HCT116 (cell line): ENCODE data around the gene SPATS2L. TPM values are rescaled to one million over a fixed set of nuclear protein-coding genes. Genes with fewer than 3 reads are reported as not detected.

Source experiments
- ATAC-seq: fragments of 200-7000 bp; cut with Tn5 transposase; 2 replicates; pipeline ENCODE4 v1.9.1; 2020; ENCODE audit warnings: mild to moderate bottlenecking, moderate library complexity
- BruUV-seq: library from RNA; stranded (reverse); fragments of 400-500 nt; replicated peaks from 2 replicates; lab custom pipeline; 2021; lab: Mats Ljungman, UMichigan
- CTCF ChIA-PET: fragments of 300-600 bp; sonication (Branson Sonifier 250); formaldehyde crosslinking; loops from one replicate; lab custom pipeline; 2021; ENCODE audit warnings: antibody characterized with exemption; lab: Charles Lee
- POLR2A ChIA-PET: fragments of 300-600, 350-600 bp; sonication (Branson Sonifier 250); formaldehyde crosslinking; loops from one replicate; lab custom pipeline; 2021; ENCODE audit warnings: antibody characterized with exemption; lab: Charles Lee
- RAD21 ChIA-PET, 2 experiments: fragments of 300-600 bp; sonication (Branson Sonifier 250); formaldehyde crosslinking; loops; one replicate each; lab custom pipeline; 2023; ENCODE audit warnings: low total read pairs in 2 of 2; ENCODE audit not compliant: uncharacterized antibody in 2 of 2, unreplicated experiment in 2 of 2, low non-redundant PET in 1 of 2; lab: Charles Lee
- DNase-seq: peaks from one replicate; pipeline ENCODE4 v3.0.0-alpha.2; 2010; ENCODE audit warnings: low read depth, low spot score
- H2AFZ ChIP-seq: fragments of 200-600 bp; shearing (Covaris generic), sonication (generic); 2 replicates; pipeline ENCODE4 v1.6.1; 2017; ENCODE audit warnings: low read depth, mixed run types, mixed read lengths, antibody characterized with exemption, low read length; ENCODE audit not compliant: poor library complexity, severe bottlenecking
- H3K27ac ChIP-seq: 2 replicates; pipeline ENCODE4 v1.5.1; 2012; ENCODE audit warnings: low read depth, low read length
- H3K27me3 ChIP-seq: fragments of 200-600 bp; sonication (generic); 2 replicates; pipeline ENCODE4 v1.6.1; 2016; ENCODE audit warnings: mixed run types, low read length, mixed read lengths; ENCODE audit not compliant: insufficient read depth
- H3K36me3 ChIP-seq, 2 experiments: fragments of 200-500 bp in 1 of 2; fragments of 200-600 bp in 1 of 2; sonication (Bioruptor generic) in 1 of 2; sonication (generic) in 1 of 2; 2 replicates each; pipeline versions ENCODE4 v1.5.1 to v1.6.1; 2014 to 2016; ENCODE audit warnings: low read length in 2 of 2, inconsistent platforms in 1 of 2, mixed read lengths in 1 of 2, mixed run types in 1 of 2; ENCODE audit not compliant: insufficient read depth in 2 of 2, control insufficient read depth in 1 of 2
- H3K4me1 ChIP-seq, 2 experiments: fragments of 200-600 bp in 1 of 2; sonication (generic) in 1 of 2; 2 replicates each; pipeline versions ENCODE4 v1.5.1 to v1.6.1; 2012 to 2017; ENCODE audit warnings: low read length in 2 of 2, inconsistent platforms in 1 of 2, mild to moderate bottlenecking in 1 of 2, mixed read lengths in 1 of 2, mixed run types in 1 of 2, moderate library complexity in 1 of 2; ENCODE audit not compliant: insufficient read depth in 2 of 2, control insufficient read depth in 1 of 2
- H3K4me2 ChIP-seq: fragments of 200-600 bp; sonication (generic); 2 replicates; pipeline ENCODE4 v1.6.1; 2017; ENCODE audit warnings: mixed run types, low read length, mixed read lengths
- H3K4me3 ChIP-seq, 2 experiments: fragments of 200-600 bp in 1 of 2; sonication (generic) in 1 of 2; replicated peaks in 1 of 2; 2 replicates each; pipeline ENCODE4 v1.5.1; 2011 to 2016; ENCODE audit warnings: low read length in 2 of 2, control low read depth in 1 of 2, low read depth in 1 of 2, mild to moderate bottlenecking in 1 of 2, mixed read lengths in 1 of 2, mixed run types in 1 of 2
- H3K79me2 ChIP-seq: fragments of 200-600 bp; sonication (generic); 2 replicates; pipeline ENCODE4 v1.6.1; 2017; ENCODE audit warnings: mild to moderate bottlenecking, mixed run types, low read length, moderate library complexity, mixed read lengths; ENCODE audit not compliant: insufficient read depth
- H3K9ac ChIP-seq: fragments of 200-600 bp; sonication (generic); 2 replicates; pipeline ENCODE4 v1.6.1; 2016; ENCODE audit warnings: low read length, mixed read lengths
- H3K9me2 ChIP-seq: fragments of 200-600 bp; sonication (generic), shearing (Covaris generic); 2 replicates; pipeline ENCODE4 v1.6.1; 2017; ENCODE audit warnings: mixed run types, mild to moderate bottlenecking, moderate library complexity; ENCODE audit not compliant: insufficient read depth
- H3K9me3 ChIP-seq, 2 experiments: fragments of 200-500 bp in 1 of 2; fragments of 200-600 bp in 1 of 2; sonication (Bioruptor generic) in 1 of 2; sonication (generic) in 1 of 2; 2 replicates each; pipeline ENCODE4 v1.6.1; 2014 to 2017; ENCODE audit warnings: low read length in 2 of 2, mixed read lengths in 2 of 2, inconsistent platforms in 1 of 2, low read depth in 1 of 2, mild to moderate bottlenecking in 1 of 2, mixed run types in 1 of 2, moderate library complexity in 1 of 2; ENCODE audit not compliant: control insufficient read depth in 1 of 2, insufficient read depth in 1 of 2
- H4K20me1 ChIP-seq: fragments of 200-600 bp; sonication (generic), shearing (Covaris generic); 2 replicates; pipeline ENCODE4 v1.6.1; 2017; ENCODE audit warnings: mixed run types, mild to moderate bottlenecking, moderate library complexity; ENCODE audit not compliant: insufficient read depth
- ATF3 ChIP-seq: IDR thresholded peaks from 2 replicates; pipeline ENCODE4 v1.6.1; 2012
- EZH2phosphoT487 ChIP-seq: fragments of 200-600 bp; IDR thresholded peaks from 2 replicates; pipeline ENCODE4 v1.6.1; 2018; ENCODE audit warnings: antibody characterized with exemption, borderline replicate concordance
- MAX ChIP-seq: IDR thresholded peaks from 2 replicates; pipeline ENCODE4 v1.6.1; 2012
- POLR2AphosphoS5 ChIP-seq: IDR thresholded peaks from 2 replicates; pipeline ENCODE4 v1.6.1; 2011; ENCODE audit warnings: mild to moderate bottlenecking, low read depth, low read length, moderate library complexity
- REST ChIP-seq: IDR thresholded peaks from 2 replicates; pipeline ENCODE4 v1.6.1; 2012; ENCODE audit warnings: low read depth
- SIN3A ChIP-seq: IDR thresholded peaks from 2 replicates; pipeline ENCODE4 v1.6.1; 2012; ENCODE audit warnings: low read depth
- YY1 ChIP-seq: IDR thresholded peaks from 2 replicates; pipeline ENCODE4 v1.6.1; 2011; ENCODE audit warnings: low read length, low read depth, moderate library complexity, mild to moderate bottlenecking; ENCODE audit not compliant: insufficient replicate concordance; ENCODE audit errors: extremely low read depth
- ZBTB33 ChIP-seq: IDR thresholded peaks from 2 replicates; pipeline ENCODE4 v1.6.1; 2011; ENCODE audit warnings: mild to moderate bottlenecking, low read length, moderate library complexity; ENCODE audit not compliant: insufficient replicate concordance; ENCODE audit errors: extremely low read depth
- ZNF274 ChIP-seq: fragments of 200-500 bp; sonication (Bioruptor generic); IDR thresholded peaks from 2 replicates; pipeline ENCODE4 v1.6.1; 2014; ENCODE audit warnings: mild to moderate bottlenecking, low read depth, low read length, inconsistent platforms
- intact Hi-C: fragments of 100-400 bp; cut with micrococcal nuclease; formaldehyde crosslinking; loops from 2 replicates; pipeline ENCODE4 v1.10.0; 2022
- total RNA-seq: library from RNA; stranded (reverse); gene quantifications from one replicate; pipeline ENCODE4 v1.2.1, GENCODE V29; 2021; ENCODE audit not compliant: unreplicated experiment

SPATS2L gene
- total RNA-seq, 1 experiment from 2014 or later: 87.1 TPM

GRCh38 chr2:200502196-200502595 is 195.7 kb downstream of the SPATS2L start:
- CTCF ChIA-PET: no interaction called here
- Histone ChIP-seq H3K9me3 (no peaks in the 10 kb centered on the region), H3K36me3 (no peaks in the 10 kb centered on the region; a peak in 1 of 4 replicates), H3K4me1 (no peaks in the 10 kb centered on the region), H3K4me3 (no peak overlapping the region), H3K4me2 (no peak overlapping the region), H4K20me1 (no peaks in the 10 kb centered on the region), H3K79me2 (no peaks in the 10 kb centered on the region), H3K27me3 (no peaks in the 10 kb centered on the region), H2AFZ (no peak overlapping the region), H3K9ac (no peak overlapping the region), H3K27ac (no peak overlapping the region), H3K9me2 (no peaks in the 10 kb centered on the region)
- RAD21 ChIA-PET: no interaction called here
- POLR2A ChIA-PET: no interaction called here
- TF ChIP-seq ZBTB33: no peak
- TF ChIP-seq MAX: no peak
- no peak for TF ChIP-seq YY1
- TF ChIP-seq ZNF274: no peak
- no peak for TF ChIP-seq EZH2phosphoT487
- TF ChIP-seq SIN3A: no peak
- no peak for TF ChIP-seq ATF3
- no peak for TF ChIP-seq REST
- TF ChIP-seq POLR2AphosphoS5: no peak
- BruUV-seq: no TSS peak
- DNase-seq (no peak), ATAC-seq (no peak)
- intact Hi-C loops: no loop called here
